HG03066 (cell line): ENCODE results near the gene DEPDC1B.
A peak's percentile ranks its signal among the peaks of the same experiment; 100 is the strongest.
"Not testable (repeated sequence)": the region's sequence is repeated elsewhere in the genome, so short reads cannot be mapped to it uniquely, and the experiment has no call there.

ENCODE experiments used
- ATAC-seq: cut with Tn5 transposase; IDR thresholded peaks from one replicate; pipeline ENCODE4 v1.9.1; 2021; ENCODE audit warnings: low read depth; ENCODE audit not compliant: unreplicated experiment

DEPDC1B gene

DNA sequence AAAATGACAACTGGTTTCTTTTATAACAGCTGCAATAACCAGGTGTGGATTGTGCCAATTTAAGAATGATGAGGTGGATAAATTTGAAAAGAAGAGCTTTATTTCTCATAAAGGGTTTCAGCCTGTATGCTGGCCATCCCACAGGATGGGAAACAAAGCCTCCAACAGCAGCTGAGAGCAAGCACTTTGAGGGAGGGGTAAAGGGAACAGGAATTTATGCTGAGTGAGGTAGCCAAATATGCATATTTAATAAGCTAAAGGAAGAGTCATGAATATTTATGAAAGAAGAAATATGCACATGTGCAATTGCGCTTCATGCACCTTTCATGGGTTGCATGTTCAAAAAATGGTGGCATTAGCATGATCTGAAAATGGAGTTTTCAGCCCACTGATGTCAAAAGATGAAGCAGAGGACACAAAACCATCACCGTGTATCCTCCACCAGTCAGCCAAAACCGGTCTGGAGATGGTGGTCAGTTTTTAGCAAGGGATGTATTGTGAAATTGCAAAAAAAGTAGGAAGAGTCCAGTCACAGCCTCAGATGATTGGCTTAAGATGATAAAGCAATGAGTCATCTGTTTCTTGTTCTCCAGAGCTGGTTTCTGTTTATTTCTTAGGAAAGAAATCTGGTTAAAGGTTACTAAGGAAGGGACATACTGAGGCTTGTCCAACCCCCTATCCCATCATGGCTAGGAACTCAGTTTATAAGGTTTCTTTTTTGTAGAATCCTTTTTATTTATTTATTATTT lies 47.9 kb downstream of the DEPDC1B start:
- ATAC-seq: no peak

DNA sequence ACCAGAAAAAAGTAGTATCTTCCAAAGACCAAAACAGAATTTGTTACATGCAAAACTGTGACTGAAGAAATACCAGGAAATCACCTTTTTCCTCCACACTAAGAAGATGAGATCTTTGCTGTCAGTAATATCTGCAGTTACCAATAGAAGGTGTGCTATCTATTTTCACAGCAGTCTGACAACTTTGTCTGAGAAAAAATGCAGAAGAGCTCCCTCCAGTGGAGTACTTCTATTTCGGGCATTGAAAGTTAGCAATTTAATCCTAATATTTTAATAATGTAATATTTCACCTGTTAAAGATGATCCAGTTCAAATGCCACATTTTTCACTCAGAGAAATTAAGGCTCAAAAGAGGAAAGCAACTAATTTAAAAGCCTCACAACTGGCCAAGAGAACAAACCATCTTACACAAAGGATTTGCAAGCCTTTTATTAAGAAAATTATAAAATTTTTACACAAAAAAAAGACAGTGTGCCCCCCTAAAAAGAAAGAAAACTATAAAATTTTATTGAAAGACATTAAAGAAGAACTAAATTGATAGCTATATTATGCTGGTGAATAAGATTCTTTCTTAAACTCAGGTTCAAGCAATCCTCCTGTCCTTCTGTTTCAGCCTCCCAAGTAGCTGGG lies 50.6 kb downstream of the DEPDC1B start:
- peak; percentile 80 for ATAC-seq

DNA sequence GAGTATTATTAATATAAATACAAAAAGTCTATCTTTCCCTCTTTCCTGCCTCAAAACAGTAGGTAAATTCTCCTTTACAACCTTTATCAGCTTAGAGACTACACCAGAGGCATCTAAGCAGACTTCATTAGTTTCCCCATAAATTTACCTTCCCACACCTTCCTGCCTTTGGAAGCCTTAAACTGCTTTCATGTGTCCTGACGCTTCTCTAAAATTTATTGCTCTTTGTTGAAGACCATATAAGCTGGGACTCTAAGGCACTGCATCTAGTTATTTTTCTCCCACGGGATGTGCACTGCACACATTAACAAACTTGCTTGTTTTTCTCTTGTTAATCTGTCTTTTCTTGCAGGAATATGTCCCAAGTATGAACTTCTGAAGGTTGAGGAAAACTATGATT lies 51.8 kb downstream of the DEPDC1B start:
- no peak for ATAC-seq

DNA sequence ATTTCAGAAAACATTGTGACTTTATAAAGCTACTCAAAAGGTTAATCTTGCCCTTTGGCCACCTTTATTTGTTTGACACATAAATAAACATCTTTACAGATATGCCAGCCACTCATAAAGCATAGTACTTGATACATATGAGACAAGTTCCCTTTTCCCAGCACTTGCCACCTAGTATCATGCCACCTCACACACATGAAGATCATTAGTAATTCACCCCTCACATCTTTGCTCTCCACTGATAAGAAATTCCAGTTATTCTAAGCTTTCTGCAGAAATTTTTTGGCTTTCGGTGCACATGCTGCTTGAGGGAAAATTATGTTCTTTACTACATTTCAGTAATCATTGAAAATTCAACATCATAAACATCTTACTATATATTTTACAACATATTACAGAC lies 59.1 kb downstream of the DEPDC1B start:
- no peak for ATAC-seq

DNA sequence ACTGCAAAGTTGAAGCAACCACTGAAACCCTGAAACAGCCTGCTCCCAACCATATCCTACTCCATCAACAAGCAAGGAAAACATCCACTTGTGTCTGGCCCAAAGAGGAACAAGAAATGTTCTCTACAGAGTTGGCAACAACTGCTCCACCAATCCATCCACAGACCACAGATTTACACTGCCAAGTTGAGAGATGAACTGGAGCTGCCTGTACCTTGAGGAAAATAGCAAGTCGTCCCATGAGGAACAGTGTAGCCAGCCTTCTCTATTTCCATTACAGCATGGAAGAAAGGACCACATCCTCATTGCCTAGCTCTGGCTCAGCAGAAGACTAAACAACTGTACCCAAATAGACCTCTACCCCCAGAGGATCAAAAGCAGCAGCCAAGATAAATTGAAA lies 60.4 kb downstream of the DEPDC1B start:
- no peak for ATAC-seq

DNA sequence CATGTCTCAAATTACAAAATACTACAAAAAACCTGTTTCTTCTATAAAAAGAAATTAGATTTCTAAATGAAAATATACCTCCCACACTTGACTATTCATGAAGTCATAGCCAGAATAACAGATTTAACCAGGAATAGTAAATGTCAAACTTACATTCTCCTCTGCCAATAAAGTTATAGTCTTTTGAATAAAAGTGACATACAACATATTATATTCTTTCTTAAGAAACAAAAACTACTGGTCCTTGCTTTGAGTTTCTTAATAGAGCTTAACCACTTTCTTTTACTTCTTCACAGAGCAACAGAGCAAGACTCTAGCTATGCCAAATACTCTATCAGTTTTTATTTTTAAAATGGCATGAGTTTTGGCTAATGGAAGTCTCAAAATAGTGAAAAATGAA lies 61.7 kb downstream of the DEPDC1B start:
- no peak for ATAC-seq

DNA sequence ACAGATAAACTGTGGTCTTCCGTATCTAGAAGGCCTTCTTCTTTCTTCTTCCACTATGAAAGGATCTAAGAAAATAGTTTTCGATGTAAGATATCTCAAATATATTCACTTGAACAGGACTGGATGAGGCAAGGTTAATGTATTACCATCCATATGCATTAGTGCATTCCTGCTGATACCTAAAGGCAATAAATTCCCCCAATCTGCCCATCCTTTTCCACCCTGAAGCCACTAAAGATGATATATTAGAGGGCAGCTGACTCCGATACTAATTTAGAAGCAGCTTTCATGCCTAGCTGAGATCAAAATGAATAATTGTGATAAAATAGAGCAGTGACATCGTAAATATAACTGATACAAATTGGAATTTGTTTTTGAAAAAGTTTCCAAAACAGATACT lies 63.3 kb downstream of the DEPDC1B start:
- no peak for ATAC-seq

DNA sequence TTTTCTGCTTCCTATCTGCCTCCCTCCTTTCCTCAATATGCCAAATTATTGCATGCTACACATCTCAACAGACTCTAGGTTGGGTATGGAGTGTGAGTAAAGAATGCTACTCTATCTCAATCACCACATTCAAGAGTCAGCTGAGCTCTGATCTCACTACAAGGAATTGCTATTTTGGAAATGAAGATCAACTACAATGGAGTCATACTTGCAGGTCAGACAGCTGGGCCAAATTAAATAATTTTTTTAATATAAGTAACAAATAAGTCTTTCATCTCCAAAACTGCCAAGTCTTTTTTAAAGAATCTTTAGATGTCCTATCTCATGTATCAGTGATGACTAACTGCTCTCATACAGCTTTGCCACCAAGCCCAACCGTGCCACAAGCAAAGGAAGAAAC lies 64.0 kb downstream of the DEPDC1B start:
- no peak for ATAC-seq

DNA sequence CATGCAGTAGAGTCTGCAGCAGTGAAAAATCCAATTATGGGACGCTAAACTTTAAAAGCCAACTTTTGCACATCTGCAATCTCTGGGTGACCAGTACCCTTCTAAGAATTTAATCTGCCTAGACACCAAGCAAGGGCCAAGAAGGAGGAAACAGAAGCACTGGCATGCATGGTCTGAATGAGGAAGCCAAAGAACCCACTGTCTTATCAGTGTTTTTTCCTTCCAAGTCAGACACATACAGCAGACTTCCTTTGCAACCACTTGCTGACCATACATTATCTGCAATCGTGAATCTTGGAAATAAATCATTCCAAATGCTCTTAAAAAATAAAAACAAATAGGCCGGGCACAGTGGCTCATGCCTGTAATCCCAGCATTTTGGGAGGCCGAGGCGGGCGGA lies 65.9 kb downstream of the DEPDC1B start:
- no peak for ATAC-seq

DNA sequence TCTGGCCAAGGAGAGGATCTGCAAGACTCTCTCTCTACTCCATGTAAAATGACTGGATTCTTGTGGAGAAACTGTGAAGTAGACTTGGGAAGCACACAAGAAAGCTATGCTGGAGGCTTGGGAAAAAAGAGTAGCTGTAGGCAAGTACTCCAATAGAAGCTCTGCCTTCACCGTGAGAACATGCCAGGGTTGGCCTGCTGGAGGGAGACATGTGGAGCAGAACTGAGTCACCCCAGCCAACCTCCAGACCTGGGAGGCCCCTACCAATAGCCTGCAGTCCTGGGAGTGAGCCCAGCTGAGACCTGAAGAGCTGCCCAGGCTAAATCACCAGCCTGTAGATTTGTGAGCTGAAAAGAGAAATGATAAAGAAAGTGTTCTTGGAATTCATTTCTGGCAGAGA lies 66.6 kb downstream of the DEPDC1B start:
- ATAC-seq: no peak

DNA sequence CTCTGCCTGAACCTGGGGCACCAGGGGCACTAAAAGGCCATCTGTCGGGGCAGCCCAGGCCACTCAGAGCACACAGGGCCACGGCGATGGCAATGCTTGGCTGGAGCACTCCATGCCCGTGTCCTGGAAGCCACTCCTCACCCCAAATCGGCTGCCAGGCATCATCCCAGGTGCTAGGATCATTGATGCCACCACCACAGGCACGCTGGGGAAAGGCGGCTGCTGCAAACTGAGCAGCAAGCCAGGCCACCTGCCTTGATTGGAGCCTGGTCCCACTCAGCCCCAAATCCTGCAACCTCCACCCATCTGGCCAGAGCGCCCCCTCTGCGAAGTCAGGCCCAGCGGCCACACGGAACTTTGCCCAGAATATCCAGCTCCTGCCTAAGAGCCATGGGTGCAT lies 67.8 kb downstream of the DEPDC1B start:
- no peak for ATAC-seq

DNA sequence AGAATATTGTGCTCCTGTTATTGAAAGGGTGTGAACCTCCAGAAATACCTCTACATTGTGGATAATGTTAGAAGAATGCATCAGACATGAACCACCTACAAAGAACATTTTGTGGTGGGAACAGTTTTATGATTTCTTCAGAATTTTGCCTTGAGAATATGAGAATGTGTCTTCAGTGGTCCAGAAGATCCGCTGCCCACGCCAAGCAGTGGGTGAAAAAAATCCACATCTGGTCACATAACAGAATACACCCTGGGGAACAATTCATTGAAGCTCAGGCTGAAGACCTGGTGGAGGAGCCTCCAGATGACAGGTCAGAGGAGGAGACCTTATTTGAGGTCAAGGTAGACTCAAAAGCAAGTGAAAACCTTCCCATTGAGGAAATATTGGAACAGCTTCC lies 69.1 kb downstream of the DEPDC1B start:
- no peak for ATAC-seq

DNA sequence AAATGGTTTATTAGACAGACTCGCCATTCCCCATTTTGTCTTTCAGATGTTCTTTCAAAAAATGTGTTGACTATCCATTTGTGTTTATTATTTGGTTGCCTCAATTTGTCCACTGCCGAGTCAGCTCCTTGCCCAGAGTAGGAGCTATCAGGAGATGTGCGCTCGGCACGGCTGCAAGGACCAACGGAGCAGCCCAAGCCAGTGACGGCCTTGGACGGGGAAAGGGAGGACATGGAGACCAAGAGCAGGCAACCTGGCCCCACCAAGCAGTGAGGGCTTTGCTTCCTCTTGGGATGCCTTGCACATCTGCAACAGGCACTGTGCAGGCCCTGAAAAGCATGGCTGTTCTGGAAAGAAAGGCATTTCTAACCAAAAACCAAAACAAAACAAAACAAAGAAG lies 69.8 kb downstream of the DEPDC1B start:
- ATAC-seq: no peak

DNA sequence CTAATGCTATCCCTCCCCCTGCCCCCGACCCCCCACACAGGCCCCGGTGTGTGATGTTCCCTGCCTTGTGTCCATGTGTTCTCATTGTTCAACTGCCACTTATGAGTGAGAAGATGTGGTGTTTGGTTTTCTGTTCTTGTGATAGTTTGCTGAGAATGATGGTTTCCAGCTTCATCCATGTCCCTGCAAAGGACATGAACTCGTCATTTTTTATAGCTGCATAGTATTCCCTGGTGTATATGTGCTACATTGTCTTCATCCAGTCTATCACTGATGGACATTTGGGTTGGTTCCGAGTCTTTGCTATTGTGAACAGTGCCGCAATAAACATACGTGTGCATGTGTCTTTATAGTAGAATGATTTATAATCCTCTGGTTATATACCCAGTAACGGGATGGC lies 75.1 kb downstream of the DEPDC1B start:
- ATAC-seq: not testable (repeated sequence)

DNA sequence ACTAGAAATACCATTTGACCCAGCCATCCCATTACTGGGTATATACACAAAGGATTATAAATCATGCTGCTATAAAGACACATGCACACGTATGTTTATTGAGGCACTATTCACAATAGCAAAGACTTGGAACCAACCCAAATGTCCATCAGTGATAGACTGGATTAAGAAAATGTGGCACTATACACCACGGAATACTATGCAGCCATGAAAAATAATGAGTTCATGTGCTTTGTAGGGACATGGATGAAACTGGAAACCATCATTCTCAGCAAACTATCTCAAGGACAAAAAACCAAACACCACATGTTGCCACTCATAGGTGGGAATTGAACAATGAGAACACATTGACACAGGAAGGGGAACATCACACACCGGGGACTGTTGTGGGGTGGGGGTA lies 79.2 kb downstream of the DEPDC1B start:
- ATAC-seq: not testable (repeated sequence)

DNA sequence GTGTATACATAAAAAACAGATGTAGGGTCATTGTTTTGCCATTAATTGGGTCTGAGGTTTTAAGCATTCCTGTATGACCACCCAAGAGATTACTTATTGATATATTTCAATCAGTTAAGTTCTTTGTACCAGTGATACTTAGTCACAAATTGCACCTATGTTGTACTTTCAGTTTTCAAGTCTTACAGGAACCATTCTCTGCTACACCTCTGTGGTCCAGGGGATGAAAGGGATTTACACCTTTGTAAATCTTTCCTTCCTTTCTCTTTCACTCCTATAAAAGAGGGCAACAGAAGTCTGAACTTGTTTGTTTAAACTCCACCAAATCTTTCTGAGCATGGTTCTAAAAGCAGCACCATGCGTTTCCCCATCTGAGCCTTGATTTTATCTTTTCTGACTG lies 86.1 kb downstream of the DEPDC1B start:
- ATAC-seq: peak; percentile 54

DNA sequence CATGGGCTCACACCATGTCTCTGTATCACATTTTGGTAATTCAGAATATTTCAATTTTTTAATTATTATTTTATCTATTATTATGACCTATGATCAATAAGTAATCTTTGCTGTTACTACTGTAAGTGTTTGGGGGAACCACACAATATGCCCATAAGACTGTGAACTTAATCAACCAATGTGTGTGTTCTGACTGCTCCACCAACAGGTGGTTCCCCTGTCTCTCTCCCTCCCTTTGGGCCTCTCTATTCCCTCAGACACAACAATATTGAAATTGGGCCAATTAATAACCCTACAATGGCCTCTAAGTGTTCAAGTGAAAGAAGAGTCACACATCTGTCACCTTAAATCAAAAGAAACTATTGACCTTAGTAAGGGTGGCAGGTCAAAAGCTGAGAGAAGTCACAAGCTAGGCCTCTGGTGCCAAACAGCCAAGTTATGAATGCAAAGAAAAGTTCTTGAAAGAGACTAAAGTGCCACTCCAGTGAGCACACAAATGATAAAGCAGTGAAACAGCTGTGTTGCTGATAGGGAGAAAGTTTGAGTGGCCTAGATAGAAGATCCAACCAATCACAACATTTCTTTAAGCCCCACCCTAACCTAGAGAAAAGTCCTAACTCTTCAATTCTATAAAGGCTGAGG lies 88.7 kb downstream of the DEPDC1B start:
- ATAC-seq: no peak

DNA sequence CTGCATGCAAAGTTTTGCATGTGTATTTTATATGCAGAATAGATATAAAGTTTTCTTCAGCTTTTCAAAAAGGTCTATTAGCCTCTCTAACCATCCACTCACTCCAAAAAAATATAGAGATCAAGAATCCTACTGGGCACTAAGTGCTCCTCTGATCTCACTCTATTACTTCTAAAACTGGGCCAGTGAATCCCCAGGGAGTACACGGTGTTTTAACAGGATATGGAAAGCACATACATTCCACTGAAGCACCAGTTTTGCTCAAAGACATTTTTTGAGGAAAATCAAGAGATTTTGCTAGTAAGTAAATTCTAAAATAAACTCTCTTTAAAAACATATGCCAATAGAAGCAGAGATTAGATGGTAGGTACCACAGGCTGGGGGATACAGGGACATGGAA lies 95.2 kb downstream of the DEPDC1B start:
- no peak for ATAC-seq

DNA sequence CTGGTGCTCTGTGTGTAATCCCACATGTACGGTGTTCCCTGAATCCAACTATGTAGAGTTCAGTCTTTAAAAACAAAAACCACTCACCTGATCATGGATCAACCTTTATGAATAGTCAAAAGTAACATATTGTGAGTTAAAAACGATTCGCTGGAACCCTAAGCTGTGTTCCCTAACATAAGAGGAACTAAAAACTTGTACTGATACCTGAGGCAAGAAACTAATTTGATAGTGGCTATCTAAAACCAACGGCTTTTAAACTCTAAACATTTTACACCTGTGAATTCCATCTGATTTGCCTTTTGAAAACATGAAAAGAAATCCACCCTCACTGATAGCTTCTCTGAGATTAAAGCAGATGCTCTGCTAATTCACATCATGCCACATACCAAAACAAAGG lies 101.5 kb downstream of the DEPDC1B start:
- peak; percentile 56 for ATAC-seq

DNA sequence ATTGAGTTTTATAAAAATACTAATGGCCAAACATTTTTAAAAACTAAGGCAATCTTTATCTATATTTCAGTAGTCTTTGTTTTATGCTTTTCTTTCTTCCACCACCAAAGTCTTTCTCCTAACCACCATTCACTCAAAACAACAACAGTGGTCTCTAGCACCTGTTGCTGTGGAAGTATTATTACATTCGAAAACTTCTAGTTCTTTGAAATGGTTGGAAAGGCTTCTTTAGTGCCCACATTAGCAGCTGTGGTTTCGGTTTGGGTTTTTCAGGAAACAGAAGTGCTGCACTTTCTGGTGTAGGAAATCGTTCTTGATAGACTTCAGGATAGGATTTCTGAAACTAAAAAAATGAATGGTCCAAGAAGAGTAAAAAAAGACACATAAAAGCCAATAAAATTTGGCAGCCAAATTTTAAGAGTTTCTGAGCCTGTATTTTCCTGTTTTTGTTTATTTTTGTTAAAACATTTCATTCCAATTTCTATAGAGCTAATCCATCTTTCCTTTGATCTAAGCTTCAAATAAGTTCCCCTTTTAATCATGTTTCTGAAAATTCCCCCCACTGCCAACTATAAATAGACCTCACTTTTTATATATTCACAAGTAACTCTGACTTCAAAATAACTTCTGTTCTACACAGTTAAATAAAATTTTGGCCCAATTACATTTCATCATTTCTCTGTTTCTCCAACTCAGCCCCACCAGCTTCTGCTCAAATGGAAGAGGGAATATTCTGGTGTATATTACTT lies 102.2 kb downstream of the DEPDC1B start:
- ATAC-seq: peak; percentile 60

DNA sequence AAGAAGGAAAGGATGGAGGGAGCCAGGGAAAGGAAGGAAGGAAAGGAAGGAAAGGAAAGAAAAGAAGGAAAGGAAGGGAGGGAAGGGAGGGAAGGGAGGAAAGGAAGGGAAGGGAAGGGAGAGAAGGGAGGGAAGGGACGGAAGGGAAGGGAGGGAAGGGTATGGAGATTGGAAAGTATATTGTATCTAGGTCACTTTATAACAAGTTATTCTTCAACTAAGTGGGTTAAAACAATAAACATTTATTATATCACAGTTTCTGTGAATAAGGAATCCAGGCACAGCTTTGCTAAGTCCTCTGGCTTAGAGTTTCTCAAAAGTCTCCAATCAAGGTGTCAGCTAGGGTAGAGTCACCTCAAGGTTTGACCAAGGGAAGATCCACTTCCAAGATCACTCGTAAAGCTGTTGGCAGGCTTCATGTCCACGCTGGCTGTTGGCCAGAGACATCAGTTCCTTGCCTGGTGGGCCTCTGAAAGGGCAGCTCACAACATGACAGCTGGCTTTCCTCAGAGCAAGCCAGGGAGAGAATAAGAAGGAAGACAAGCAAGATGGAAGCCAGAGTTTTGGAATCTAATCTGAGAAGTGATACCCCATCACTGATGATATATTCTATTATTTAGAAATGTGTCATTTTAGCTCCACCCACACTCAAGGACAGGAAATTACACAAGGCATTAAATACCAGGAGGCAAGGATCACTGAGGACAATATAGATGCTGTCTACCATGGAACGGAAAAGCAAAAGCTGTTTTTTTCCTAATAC lies 105.1 kb downstream of the DEPDC1B start:
- no peak for ATAC-seq
